NCI-H146 treated with DMSO at 0.1 percent for 48 hours (cell line): ENCODE measurements around the gene NHP2.
A peak's percentile ranks its signal among the peaks of the same experiment; 100 is the strongest.
"Not testable (repeated sequence)": the region's sequence is repeated elsewhere in the genome, so short reads cannot be mapped to it uniquely, and the experiment has no call there.

Experiments
- DNase-seq: peaks from one replicate; lab custom pipeline; 2025; ENCODE audit not compliant: unreplicated experiment; lab: John Stamatoyannopoulos, UW

Gene NHP2

GRCh38 chr5:178153530-178154340, at the start of gene NHP2:
TSS of gene NHP2 (minus strand) at chr5:178153885. CDS start at chr5:178153817, 68 bp downstream.
- DNase-seq, result peak; percentile 83

GRCh38 chr5:178202541-178202940, 48.9 kb upstream of the NHP2 start:
- DNase-seq, result no peak

GRCh38 chr5:178201927-178202235, 48.2 kb upstream of the NHP2 start:
- no peak for DNase-seq

- no peak for DNase-seq
These were observed 47.7 kb upstream of the NHP2 start for GRCh38 chr5:178201221-178201926.

GRCh38 chr5:178199581-178200434, 46.1 kb upstream of the NHP2 start:
- DNase-seq, result no peak

GRCh38 chr5:178198706-178199105, 45.0 kb upstream of the NHP2 start:
- DNase-seq, result no peak

GRCh38 chr5:178198151-178198550, 44.5 kb upstream of the NHP2 start:
- DNase-seq, result not testable (repeated sequence)

GRCh38 chr5:178196986-178197385, 43.3 kb upstream of the NHP2 start:
- DNase-seq, result no peak

GRCh38 chr5:178196281-178196812, 42.7 kb upstream of the NHP2 start:
- DNase-seq, result no peak

GRCh38 chr5:178194026-178194425, 40.3 kb upstream of the NHP2 start:
- no peak for DNase-seq

- DNase-seq, result no peak
These were observed 39.6 kb upstream of the NHP2 start for GRCh38 chr5:178193251-178193809.

GRCh38 chr5:178192787-178193186, 39.1 kb upstream of the NHP2 start:
- DNase-seq, result no peak

GRCh38 chr5:178192244-178192643, 38.6 kb upstream of the NHP2 start:
- no peak for DNase-seq

- no peak for DNase-seq
These were observed 38.0 kb upstream of the NHP2 start for GRCh38 chr5:178191661-178192060.

GRCh38 chr5:178189433-178189832, 35.7 kb upstream of the NHP2 start:
- DNase-seq, result no peak

GRCh38 chr5:178187014-178187413, 33.3 kb upstream of the NHP2 start, which contains the start of gene GMCL2:
TSS of gene GMCL2 (minus strand) at chr5:178187371. CDS start at chr5:178187299, 72 bp downstream.
- no peak for DNase-seq

GRCh38 chr5:178186427-178186826, 32.7 kb upstream of the NHP2 start:
- no peak for DNase-seq

- DNase-seq, result no peak
These were observed 28.6 kb upstream of the NHP2 start for GRCh38 chr5:178182158-178182876.

- peak; percentile 9 for DNase-seq
These were observed 26.6 kb upstream of the NHP2 start for GRCh38 chr5:178180141-178180863.

- DNase-seq, result no peak
These were observed 23.9 kb upstream of the NHP2 start for GRCh38 chr5:178177569-178177968.
